C4-2B (cell line): Measurements from ENCODE around the gene HK1.

ENCODE experiments used
- CTCF ChIP-seq: fragments of 450-650 bp; conservative IDR thresholded peaks from 2 replicates; pipeline ENCODE4 v1.5.1; 2017; ENCODE audit warnings: mild to moderate bottlenecking
- ZFX ChIP-seq: fragments of 450-650 bp; IDR thresholded peaks from 2 replicates; pipeline ENCODE4 v1.6.1; 2017

DNA sequence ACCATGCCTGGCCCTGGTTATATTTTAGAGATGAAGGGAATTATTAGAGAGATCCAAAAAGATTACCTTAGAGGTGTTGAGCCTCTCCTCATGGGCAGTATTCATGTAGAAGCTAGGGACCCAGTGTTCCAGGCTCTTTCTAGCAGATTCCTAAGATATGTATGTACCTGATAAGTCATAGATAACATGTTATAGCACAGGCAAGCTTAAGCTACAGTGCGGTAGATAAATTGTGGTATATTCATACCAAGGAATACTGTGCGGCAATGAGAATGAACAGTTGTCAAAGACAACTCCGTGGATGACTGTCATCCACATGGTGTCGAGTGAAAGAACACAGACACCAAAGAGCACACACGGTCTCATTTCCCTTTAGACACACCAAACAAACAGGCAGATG lies 85.4 kb downstream of the HK1 start:
- TF ChIP-seq CTCF (no peak), ZFX (no peak)
